ENCODE data around the gene KIAA0513. TPM values are rescaled to one million over a fixed set of nuclear protein-coding genes. Genes with fewer than 3 reads are reported as not detected.

Gene KIAA0513
- total RNA-seq, 2 donors from 2014 or later, result 13.4 to 50.1 TPM

- H3K36me3 ChIP-seq, result peaks cover 31% of the 10 kb centered on the region
- TF ChIP-seq CTCF (IDR thresholded peaks at IDR 0.05), result no peak
- no peak overlapping the region for H3K4me3 ChIP-seq
- DNase-seq (ENCODE audit: low spot score), result no peak
- H3K4me1 ChIP-seq (ENCODE audit: control insufficient read depth in 1 of 2, low read depth in 2 of 2), result no peaks in the 10 kb centered on the region
- no peaks in the 10 kb centered on the region for H3K27me3 ChIP-seq (replicated peaks; ENCODE audit: insufficient read depth)
- ATAC-seq (ENCODE audit: insufficient number of reproducible peaks, low FRiP score, low read depth), result no peak
- H3K27ac ChIP-seq, result no peak overlapping the region
- H3K9me3 ChIP-seq, result no peaks in the 10 kb centered on the region
These were observed 46.8 kb downstream of the KIAA0513 start for GRCh38 chr16:85074225-85074914.

DNA sequence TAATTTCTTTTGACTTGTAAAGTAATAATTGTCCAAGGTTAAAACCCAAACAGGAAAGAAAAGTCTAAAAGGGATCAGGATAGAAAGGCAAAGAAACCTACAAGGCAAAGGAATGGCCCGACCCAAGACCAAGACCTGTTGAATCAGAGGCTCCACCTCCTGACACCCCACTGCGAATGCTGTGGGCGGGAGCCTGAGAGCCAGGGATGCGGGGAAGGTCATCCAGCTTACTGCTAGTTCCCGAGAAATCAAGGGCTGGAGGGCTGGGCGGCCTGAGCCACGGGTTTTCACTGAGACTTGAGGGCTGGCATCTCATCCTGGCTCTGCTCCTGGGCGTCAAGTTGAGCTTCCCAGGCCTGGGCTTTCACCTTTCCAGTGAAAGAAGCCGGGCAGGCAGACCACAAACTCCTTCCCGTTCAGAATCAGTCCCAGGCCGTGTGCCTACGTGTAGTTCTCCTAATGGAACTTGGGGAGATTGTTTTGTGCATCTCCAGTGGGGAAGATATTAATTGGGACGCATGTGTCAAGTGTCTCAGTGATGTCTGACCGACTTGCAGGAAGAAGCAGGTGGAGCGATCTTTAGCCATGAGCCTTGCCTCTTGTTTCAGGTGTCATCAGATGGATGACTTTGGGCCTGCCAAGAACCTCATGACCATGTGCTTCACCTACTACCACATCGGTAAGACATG lies 47.8 kb downstream of the KIAA0513 start:
- Histone ChIP-seq H3K36me3 (peaks cover 32% of the 10 kb centered on the region), H3K4me1 (ENCODE audit: control insufficient read depth in 1 of 2, low read depth in 2 of 2) (no peaks in the 10 kb centered on the region), H3K4me3 (no peak overlapping the region), H3K27me3 (replicated peaks; ENCODE audit: insufficient read depth) (no peaks in the 10 kb centered on the region), H3K27ac (no peak overlapping the region), H3K9me3 (no peaks in the 10 kb centered on the region)
- no peak for TF ChIP-seq CTCF (IDR thresholded peaks at IDR 0.05)
- ATAC-seq (ENCODE audit: insufficient number of reproducible peaks, low FRiP score, low read depth), result no peak
- no peak for DNase-seq (ENCODE audit: low spot score)

DNA sequence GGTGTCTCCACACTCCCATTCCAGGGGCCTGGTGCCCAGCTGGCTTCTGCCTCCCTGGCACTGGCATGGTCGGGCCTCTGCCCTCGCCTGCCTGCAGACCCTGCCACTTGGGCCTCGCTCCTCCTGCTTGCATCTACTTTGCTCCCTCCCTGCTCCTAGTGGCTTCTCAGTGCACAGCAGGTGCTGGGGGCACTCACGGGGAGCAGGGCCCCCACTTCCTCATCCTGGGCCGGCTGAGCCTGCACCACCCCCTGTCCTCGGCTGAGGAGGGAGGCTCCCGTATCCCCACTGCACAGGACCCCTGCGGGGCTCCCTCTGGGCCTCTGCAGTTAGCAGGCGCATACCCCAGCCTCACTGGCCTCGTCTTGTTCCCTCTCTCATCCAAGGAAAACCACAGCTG lies 49.4 kb downstream of the KIAA0513 start:
- H3K27me3 ChIP-seq (replicated peaks; ENCODE audit: insufficient read depth), result no peaks in the 10 kb centered on the region
- no peak overlapping the region for H3K4me3 ChIP-seq
- no peak for TF ChIP-seq CTCF (IDR thresholded peaks at IDR 0.05)
- ATAC-seq (ENCODE audit: insufficient number of reproducible peaks, low FRiP score, low read depth) (no peak), DNase-seq (ENCODE audit: low spot score) (no peak)
- H3K27ac ChIP-seq, result no peak overlapping the region
- peaks cover 32% of the 10 kb centered on the region for H3K36me3 ChIP-seq
- H3K9me3 ChIP-seq, result no peaks in the 10 kb centered on the region
- no peaks in the 10 kb centered on the region for H3K4me1 ChIP-seq (ENCODE audit: control insufficient read depth in 1 of 2, low read depth in 2 of 2)

DNA sequence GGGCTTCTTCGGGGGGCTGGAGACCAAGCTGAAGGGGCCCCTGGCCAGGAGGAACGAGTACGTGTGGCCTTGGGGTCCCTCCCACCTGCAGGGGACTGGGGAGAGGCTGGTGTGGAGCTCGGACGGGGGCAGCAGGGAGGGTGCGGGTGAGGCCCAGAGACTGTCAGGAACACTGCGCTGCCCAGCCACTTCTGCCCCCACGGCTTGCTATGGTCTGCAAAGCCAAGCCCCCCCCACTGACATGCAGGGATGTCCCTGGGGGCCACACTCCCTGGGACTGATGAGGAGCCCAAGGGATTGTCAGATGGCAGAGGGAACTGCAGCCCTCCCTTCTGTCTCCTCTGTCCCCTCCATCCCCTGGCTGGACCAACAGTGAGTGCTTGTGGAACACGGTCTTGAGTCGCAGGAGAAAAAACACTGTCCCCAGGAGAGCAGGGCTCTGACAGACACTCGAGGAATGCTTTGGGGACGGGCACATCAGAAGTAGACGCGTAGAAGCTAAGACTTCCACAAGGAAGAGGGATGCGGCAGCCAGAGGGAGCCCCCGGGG lies 50.1 kb downstream of the KIAA0513 start:
- no peaks in the 10 kb centered on the region for H3K9me3 ChIP-seq
- DNase-seq (ENCODE audit: low spot score) (no peak), ATAC-seq (ENCODE audit: insufficient number of reproducible peaks, low FRiP score, low read depth) (no peak)
- peaks cover 30% of the 10 kb centered on the region for H3K36me3 ChIP-seq
- no peak overlapping the region for H3K4me3 ChIP-seq
- no peak overlapping the region for H3K27ac ChIP-seq
- no peaks in the 10 kb centered on the region for H3K4me1 ChIP-seq (ENCODE audit: control insufficient read depth in 1 of 2, low read depth in 2 of 2)
- H3K27me3 ChIP-seq (replicated peaks; ENCODE audit: insufficient read depth), result no peaks in the 10 kb centered on the region
- TF ChIP-seq CTCF (IDR thresholded peaks at IDR 0.05), result no peak

DNA sequence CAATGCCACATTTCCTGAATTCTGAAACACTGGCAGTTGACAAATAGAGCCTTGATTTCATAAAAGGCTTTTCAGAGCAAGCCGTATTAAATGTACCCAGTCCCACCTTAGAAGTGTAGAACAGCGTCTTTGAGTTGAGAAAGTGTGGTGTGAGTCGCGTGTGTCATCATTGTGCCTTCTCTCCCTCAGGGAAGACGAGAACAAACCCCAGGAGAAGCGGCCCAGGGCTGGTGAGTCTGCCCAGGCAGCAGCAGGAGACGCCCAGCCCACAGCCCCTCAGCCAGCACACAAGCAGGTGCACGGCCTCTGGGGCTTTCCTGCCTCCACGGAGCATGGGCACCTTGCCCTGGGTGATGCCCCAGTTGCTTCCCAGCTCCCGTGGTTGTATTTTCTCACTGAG lies 50.6 kb downstream of the KIAA0513 start:
- Histone ChIP-seq H3K36me3 (peaks cover 24% of the 10 kb centered on the region), H3K27ac (no peak overlapping the region), H3K27me3 (replicated peaks; ENCODE audit: insufficient read depth) (no peaks in the 10 kb centered on the region), H3K9me3 (no peaks in the 10 kb centered on the region), H3K4me3 (no peak overlapping the region), H3K4me1 (ENCODE audit: control insufficient read depth in 1 of 2, low read depth in 2 of 2) (no peaks in the 10 kb centered on the region)
- no peak for ATAC-seq (ENCODE audit: insufficient number of reproducible peaks, low FRiP score, low read depth)
- DNase-seq (ENCODE audit: low spot score), result no peak
- no peak for TF ChIP-seq CTCF (IDR thresholded peaks at IDR 0.05)
